Kidney (tissue), 14 donors: Measurements from ENCODE around the gene NUDT22. TPM values are rescaled to one million over a fixed set of nuclear protein-coding genes. Genes with fewer than 3 reads are reported as not detected.
A peak's percentile ranks its signal among the peaks of the same experiment; 100 is the strongest.

Experiments
- DNase-seq, 5 donors: peaks; one replicate each; pipeline ENCODE4 v3.0.0-alpha.2; 2013 to 2020
- FAIRE-seq: peaks from 2 replicates; lab custom pipeline; 2012; peaks lifted over from hg19 to GRCh38; lab: Jason Lieb, UNC
- H3K27ac ChIP-seq, 2 donors: one replicate each; pipeline ENCODE4 v1.7.0; 2013; ENCODE audit warnings: low read depth in 2 of 2, low read length in 2 of 2, inconsistent platforms in 1 of 2
- H3K27me3 ChIP-seq: one replicate; pipeline ENCODE4 v1.7.1; 2013; ENCODE audit warnings: low read length, inconsistent platforms; ENCODE audit not compliant: control insufficient read depth, insufficient read depth
- H3K36me3 ChIP-seq, 3 donors: one replicate each; pipeline versions ENCODE4 v1.7.0 to v1.7.1; 2013; ENCODE audit warnings: low read length in 3 of 3, control low read depth in 1 of 3, inconsistent platforms in 1 of 3; ENCODE audit not compliant: insufficient read depth in 3 of 3, control insufficient read depth in 2 of 3
- H3K4me1 ChIP-seq, 3 donors: one replicate each; pipeline versions ENCODE4 v1.7.0 to v1.7.1; 2013; ENCODE audit warnings: low read length in 3 of 3, inconsistent platforms in 1 of 3, low read depth in 1 of 3; ENCODE audit not compliant: control insufficient read depth in 2 of 3, insufficient read depth in 2 of 3
- H3K4me3 ChIP-seq, 3 donors: one replicate each; pipeline versions ENCODE4 v1.7.0 to v1.8.1; 2013; ENCODE audit warnings: low read length in 3 of 3, control low read depth in 1 of 3, inconsistent platforms in 1 of 3
- H3K9ac ChIP-seq, 3 donors: one replicate each; pipeline versions ENCODE4 v1.7.0 to v1.7.1; 2013; ENCODE audit warnings: low read length in 3 of 3, control low read depth in 1 of 3, inconsistent platforms in 1 of 3
- H3K9me3 ChIP-seq, 3 donors: one replicate each; pipeline versions ENCODE4 v1.7.0 to v1.7.1; 2013; ENCODE audit warnings: low read length in 3 of 3, control low read depth in 1 of 3, inconsistent platforms in 1 of 3; ENCODE audit not compliant: control insufficient read depth in 2 of 3, insufficient read depth in 1 of 3
- CTCF ChIP-seq: IDR thresholded peaks from 3 replicates; pipeline ENCODE4 v1.5.1; 2012; ENCODE audit warnings: mild to moderate bottlenecking, moderate library complexity, borderline replicate concordance; ENCODE audit not compliant: insufficient read depth; ENCODE audit errors: extremely low read depth
- intact Hi-C: fragments of 100-400 bp; cut with DNase I; formaldehyde crosslinking; loops from one replicate; pipeline ENCODE4 v1.11.1; 2022
- polyA plus RNA-seq: library from polyadenylated mRNA; stranded (reverse); fragments of 350-450 nt; fragmentation: Illumina TruSeq; extraction: RNeasy Lipid Tissue Mini Kit (QIAGEN cat#74804); gene quantifications from one replicate; pipeline ENCODE4 v1.2.3, GENCODE V29; 2014; ENCODE audit warnings: low read depth, low replicate concordance; ENCODE audit not compliant: insufficient read depth
- total RNA-seq: library from RNA; stranded (reverse); fragmentation: NEBNext Ultra II Directional; extraction: Animal tissue kit (Norgen Biotek cat#: 25700); gene quantifications from one replicate; pipeline ENCODE4 v1.2.1, GENCODE V29; 2021
- donor health status: control.
- donor health status: control.
- donor health status: control.
- donor health status: control.
- donor health status: control.
- donor health status: DM: yes; HTN: yes; CAD: no.
- donor health status: Normal renal cell carcinoma (clear cell type).

NUDT22 gene
- total and polyA plus RNA-seq, 2 donors from 2014 or later, result 64.5 to 150 TPM

GRCh38 chr11:64265176-64266160 is 39.4 kb downstream of the NUDT22 start:
- Histone ChIP-seq H3K36me3 (peaks cover 0 to 4% (median 0%) of the 10 kb centered on the region in 3 donors), H3K4me1 (peaks cover 0 to 14% (median 9%) of the 10 kb centered on the region in 3 donors), H3K9me3 (no peaks in the 10 kb centered on the region), H3K27ac (no peak overlapping the region), H3K27me3 (no peaks in the 10 kb centered on the region), H3K9ac (no peak overlapping the region), H3K4me3 (no peak overlapping the region)
- peak in 1 of 5 donors; percentile 66 for DNase-seq
- TF ChIP-seq CTCF, result no peak
- intact Hi-C loops, result no loop called here
- FAIRE-seq, result no peak

GRCh38 chr11:64266339-64266738 is 40.3 kb downstream of the NUDT22 start:
- no peak for TF ChIP-seq CTCF
- H3K27me3 ChIP-seq, result no peaks in the 10 kb centered on the region
- H3K36me3 ChIP-seq, result peaks cover 0 to 4% (median 0%) of the 10 kb centered on the region in 3 donors
- H3K9ac ChIP-seq, result no peak overlapping the region
- H3K27ac ChIP-seq, result no peak overlapping the region
- no peak for FAIRE-seq
- no peak overlapping the region for H3K4me3 ChIP-seq
- H3K9me3 ChIP-seq, result no peaks in the 10 kb centered on the region
- intact Hi-C loops, result no loop called here
- no peak for DNase-seq
- peaks cover 0 to 14% (median 9%) of the 10 kb centered on the region in 3 donors for H3K4me1 ChIP-seq

- TF ChIP-seq CTCF, result no peak
- Histone ChIP-seq H3K9ac (no peak overlapping the region), H3K27ac (peak overlapping the region; percentile 82 to 91), H3K27me3 (no peaks in the 10 kb centered on the region), H3K4me3 (no peak overlapping the region), H3K36me3 (peaks cover 0 to 4% (median 0%) of the 10 kb centered on the region in 3 donors), H3K4me1 (peaks cover 0 to 18% (median 9%) of the 10 kb centered on the region in 3 donors), H3K9me3 (no peaks in the 10 kb centered on the region)
- DNase-seq, result peak in 1 of 5 donors; percentile 62
- no peak for FAIRE-seq
- intact Hi-C loops, result no loop called here
Measured at GRCh38 chr11:64267207-64267945, 41.3 kb downstream of the NUDT22 start.
